SKM-1 (cell line): ENCODE results near the gene ZNF280A.
"Not testable (repeated sequence)": the region's sequence is repeated elsewhere in the genome, so short reads cannot be mapped to it uniquely, and the experiment has no call there.

Experiments used
- DNase-seq: peaks from one replicate; lab custom pipeline; 2025; ENCODE audit not compliant: unreplicated experiment; lab: John Stamatoyannopoulos, UW

Gene ZNF280A

GRCh38 chr22:22546490-22546889 is 26.4 kb upstream of the ZNF280A start:
- DNase-seq: peak; percentile 56

DNA sequence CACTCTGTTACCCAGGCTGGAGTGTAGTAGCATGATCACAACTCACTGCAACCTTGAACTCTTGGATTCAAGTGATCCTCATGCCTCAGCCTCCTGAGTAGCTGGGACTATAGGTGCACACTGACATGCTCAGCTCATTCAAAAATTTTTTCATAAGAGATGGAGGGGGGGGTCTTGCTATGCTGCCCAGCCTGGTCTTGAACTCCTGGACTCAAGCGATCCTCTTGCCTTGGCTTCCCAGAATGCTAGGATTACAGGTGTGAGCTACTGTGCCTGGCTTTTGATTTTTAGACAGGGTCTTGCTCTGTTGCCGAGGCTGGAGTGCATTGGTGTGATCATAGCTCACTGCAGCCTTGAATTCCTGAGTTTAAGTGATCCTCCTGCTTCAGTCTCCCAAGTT is 25.0 kb upstream of the ZNF280A start:
- no peak for DNase-seq

DNA sequence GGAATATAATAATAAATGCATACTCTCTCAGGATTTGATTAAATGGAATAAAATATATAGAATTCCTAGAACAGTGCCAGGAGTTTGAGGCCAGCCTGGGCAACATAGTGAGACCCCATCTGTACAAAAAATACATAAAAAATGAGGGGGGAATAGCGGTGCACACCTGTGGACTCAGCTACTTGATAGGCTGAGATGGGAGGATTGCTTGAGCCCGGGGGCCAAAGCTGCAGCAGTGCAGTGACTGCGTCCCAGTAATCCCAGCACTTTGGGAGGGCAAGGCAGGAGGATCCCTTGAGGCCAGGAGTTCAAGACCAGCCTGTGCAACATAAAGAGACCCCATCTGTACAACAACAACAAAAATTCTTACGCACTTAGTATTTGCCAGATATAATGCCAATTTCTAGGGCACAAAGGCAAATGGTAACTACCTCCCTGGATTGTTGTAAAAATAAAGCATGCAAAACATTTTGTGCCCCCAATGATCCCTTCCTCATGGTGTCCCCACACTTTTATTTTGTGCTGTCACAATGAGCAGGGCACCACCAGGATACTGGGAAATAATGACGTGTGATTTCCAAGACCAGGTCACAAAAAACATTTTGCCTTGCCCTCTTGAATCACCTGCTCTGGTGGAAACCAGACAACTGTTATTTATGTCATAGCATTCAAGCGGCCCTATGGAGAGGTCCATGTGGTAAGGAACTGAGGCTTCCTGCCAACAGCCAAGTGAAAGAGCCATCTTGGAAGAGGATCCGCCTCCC is 18.3 kb upstream of the ZNF280A start:
- DNase-seq: no peak

DNA sequence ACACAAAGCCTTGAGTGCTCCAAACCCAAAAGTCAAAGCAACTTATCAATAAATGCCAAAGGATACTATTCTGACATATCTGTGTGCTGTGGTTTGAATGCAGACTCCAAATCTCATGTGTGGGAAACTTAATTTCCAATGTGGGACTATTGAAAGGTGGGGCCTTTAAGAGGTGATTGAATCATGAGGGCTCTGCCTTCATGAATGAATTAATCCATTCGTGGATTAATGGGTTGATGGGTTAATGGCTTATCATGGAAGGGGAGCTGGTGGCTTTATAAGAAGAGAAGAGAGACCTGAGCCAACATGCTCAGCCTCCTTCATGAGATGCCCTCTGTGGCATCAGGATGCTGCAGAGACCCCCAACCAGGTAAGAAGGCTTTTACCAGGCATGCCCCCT is 16.8 kb upstream of the ZNF280A start:
- no peak for DNase-seq

DNA sequence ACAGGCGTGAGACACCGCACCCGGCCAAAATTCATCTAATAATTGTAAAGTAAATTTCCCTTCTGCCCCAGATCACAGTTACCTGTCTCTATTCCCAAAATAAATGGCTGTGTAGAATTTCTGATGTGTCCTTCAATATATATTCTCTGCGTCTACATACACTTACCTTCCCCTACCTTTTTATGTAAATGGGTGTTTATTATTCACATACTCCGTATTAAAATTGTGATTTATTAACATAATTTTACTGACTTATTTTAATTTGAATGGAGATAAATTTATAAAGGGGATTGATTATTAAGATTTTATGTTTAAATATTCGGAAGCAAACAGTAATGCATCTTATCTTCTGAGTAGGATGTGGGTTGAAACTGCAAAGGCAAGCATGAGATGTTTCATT is 16.4 kb upstream of the ZNF280A start:
- DNase-seq: no peak

- DNase-seq: no peak
Measured at GRCh38 chr22:22535662-22536061, 15.6 kb upstream of the ZNF280A start.

DNA sequence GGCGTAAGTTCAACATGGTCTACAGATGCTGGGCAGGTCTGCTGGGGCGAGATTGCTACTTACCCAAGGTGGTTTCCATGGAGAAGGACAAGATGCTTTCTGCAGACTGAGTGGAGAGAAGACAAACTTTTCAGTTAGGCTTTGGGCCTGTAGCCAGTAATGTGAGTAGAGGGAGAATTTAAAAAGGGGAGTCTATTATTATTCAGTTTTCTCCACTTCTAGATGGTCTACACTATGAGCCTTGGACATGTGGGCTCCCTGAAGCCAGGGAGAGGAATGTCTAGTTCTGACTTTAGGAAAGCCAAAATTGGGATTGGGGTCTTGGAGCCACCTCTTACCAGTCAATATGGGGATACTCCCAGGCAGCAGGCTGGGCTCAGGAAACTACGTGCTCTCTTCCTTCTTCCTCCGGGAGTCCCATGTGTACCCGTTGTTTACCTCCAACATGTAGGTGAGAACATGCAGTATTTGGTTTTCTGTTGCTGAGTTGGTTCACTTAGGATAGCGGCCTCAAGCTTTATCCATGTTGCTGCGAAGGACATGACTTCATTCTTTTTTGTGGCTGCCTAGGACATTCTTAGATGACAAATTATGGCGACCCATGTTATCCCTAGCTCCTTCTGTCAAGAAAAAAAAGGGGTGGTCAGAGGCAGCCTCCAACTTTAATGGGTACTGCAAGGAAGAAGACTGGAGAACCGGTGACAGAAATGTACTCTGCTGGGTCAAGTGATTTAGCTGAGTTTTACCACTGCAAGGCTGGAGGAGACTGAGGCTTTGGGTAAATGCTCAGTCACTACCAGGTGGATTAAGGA is 14.7 kb upstream of the ZNF280A start:
- no peak for DNase-seq

GRCh38 chr22:22533863-22534262 is 13.8 kb upstream of the ZNF280A start:
- no peak for DNase-seq

DNA sequence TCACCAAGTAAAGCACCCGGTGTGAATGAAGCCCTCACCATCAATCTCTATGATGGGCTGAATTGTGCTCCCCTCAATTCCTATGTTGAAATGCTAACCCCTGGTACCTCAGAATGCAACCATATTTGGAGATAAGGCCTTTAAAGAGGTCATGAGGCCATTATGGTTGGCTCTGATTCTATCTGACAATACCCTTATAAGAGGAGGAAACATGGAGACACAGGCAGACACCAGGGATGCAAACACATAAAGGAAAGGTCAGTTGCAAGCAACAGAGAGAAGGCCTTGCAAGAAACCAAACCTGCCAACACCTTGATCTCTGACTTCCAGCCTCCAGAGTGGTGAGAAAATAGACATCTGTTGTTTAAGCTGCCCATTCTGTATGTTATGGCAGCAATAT is 13.3 kb upstream of the ZNF280A start:
- no peak for DNase-seq

GRCh38 chr22:22532547-22533071 is 12.5 kb upstream of the ZNF280A start:
- not testable (repeated sequence) for DNase-seq

DNA sequence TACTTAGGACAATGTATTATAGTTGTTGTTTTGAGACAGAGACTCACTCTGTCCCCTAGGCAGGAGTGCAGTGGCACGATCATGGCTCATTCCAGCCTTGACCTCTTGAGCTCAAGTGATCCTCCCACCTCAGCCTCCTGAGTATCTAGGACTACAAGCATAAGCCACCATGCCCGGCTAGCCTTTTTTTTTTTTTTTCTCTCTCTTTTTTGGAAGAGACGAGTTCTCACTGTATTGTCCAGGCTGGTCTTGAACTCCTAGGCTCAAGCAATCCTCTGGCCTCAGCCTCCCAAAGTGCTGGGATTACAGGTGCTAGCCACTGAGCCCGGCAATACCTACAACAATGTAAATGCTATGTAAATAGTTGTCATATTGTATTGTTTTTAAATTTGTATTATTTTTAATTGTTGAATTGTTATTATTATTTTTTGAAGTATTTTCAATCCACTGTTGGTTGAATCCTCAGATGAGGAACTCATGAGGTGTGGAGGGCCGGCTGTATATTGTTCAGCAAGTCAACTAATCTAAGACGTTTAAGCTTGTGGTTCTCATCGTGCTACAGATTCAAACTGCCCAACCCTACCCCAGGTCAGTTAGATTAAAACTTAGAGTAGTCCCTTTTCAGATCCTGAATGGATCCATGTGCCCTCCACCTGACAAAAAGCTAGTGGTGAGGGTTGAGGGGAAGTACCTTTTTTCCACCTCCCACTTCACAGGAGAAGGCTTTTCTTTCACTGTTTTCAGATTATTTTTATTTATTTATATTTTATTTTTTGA is 11.9 kb upstream of the ZNF280A start:
- no peak for DNase-seq

- no peak for DNase-seq
Measured at GRCh38 chr22:22528780-22529179, 8.7 kb upstream of the ZNF280A start.

DNA sequence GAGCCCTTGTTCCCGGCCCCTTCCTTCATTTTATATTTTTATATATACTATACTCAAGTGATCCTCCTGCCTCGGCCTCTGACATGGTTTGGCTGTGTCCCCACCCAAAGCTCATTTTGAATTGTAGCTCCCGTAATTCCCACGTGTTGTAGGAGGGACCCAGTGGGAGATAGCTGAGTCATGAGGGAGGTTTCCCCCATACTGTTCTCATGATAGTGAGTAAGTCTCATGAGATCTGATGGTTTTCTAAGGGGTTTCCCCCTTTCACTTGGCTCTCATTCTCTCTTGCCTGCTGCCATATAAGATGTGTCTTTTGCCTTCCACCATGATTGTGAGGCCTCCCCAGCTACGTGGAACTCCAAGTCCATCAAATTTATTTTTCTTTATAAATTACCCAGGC is 7.2 kb upstream of the ZNF280A start:
- no peak for DNase-seq

DNA sequence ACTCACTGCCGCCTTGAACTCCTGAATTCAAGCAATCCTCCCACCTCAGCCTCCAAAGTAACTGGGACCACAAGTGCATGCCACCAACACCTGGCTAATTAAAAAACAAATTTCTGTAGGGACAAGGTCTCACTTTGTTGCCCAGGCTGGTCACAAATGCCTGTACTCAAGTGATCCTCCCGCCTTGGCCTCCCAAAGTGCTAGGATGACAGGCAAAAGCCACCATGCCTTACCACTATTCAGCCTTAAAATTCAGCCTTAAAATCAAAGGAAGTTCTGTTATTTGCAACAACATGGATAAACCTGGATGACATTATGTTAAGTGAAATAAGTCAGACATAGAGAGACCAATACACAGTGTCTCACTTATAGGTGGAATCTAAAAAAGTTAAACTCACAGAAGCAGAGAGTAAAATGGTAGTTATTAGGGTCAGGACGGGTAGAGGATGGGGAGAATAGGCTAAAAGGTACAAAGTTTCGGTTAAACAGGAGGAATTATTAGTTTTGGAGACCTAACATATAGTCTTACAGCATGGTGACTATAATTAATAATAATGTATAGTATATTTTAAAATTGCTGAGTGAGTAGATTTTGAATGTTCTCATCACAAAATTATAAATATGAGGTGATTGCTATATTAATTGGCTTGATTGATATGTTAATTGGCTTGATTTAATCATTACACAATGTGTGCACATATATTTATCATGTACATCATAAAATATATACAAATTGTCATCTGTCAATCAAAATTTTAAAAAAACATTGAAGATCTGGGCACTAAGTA is 6.2 kb upstream of the ZNF280A start:
- no peak for DNase-seq

DNA sequence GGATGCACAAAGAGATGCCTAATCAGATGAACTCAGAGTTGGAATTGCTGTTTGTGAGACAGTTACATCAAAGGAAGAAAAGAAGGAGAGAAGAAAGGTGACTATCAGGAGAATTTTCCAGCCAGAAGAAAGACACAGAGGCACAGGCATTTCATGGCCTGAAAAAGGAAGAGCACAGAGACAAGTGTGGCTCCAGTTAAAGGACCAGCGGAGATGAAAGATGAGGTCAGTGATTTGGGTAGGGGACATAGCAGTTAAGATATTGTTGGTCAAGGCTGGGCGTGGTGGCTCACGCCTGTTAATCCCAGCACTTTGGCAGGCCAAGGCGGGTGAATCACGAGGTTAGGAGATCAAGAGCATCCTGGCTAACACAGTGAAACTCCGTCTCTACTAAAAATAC is 3.4 kb upstream of the ZNF280A start:
- DNase-seq: no peak

DNA sequence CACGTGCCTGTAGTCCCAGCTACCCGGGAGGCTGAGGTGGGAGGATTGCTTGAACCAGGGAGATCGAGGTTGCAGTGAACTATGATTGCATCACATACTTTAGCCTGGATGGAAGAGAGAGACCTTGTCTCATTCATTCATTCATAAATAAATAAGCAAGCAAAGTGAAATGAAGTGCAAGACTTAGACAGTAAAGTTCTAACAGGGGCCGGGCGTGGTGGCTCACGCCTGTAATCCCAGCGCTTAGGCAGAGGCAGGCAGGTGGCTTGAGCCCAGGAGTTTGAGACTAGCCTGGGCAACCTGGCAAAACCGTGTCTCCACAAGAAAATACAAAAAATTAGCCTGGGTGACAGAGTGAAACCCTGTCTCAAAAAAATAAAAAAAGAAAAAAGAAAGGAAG is 1.6 kb upstream of the ZNF280A start:
- DNase-seq: no peak

- no peak for DNase-seq
Measured at GRCh38 chr22:22520667-22521602, 865 bp upstream of the ZNF280A start.

DNA sequence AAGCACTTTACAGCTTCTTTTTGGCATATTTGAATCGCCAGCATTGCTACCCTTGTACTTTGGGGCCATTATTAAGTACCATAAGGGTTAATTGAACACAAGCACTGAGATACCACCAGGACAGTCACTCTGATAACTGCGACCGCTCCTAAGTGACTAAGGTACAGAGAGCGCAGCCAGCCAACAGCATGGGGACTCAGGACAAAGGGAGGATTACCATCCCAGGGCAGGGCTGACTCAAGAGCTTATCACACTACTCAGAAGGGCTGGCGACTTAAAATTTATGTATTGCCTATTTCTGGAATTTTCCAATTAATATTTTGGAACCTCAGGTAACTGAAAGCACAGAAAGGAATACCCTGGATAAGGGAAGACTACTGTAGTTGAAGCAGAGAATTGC is 479 bp downstream of the ZNF280A start:
- DNase-seq: no peak

DNA sequence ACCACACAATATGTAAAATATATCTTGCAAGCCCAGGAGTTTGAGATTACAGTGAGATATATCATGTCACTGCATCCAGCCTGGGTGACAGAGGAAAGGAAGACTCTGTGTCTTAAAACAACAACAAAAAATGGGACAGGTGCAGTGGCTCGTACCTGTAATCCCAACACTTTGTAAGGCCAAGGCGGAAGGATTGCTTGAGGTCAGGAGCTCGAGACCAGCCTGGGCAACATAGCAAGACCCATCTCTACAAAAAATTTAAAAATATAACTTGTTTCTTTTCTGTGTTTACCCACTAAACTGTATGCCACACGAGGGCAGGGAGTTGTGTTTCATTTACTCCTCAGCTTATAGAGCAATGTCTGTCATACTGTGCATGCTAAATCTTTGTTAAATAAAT is 3.1 kb downstream of the ZNF280A start:
- no peak for DNase-seq

GRCh38 chr22:22515890-22516289 is 4.2 kb downstream of the ZNF280A start:
- DNase-seq: no peak
